ENCODE data around the gene SLAMF1.
"Not testable (repeated sequence)": the region's sequence is repeated elsewhere in the genome, so short reads cannot be mapped to it uniquely, and the experiment has no call there.

The SLAMF1 gene

GRCh38 chr1:160631983-160632625 is 14.7 kb downstream of the SLAMF1 start:
- H3K27ac ChIP-seq, result no peak overlapping the region
- TF ChIP-seq CTCF (conservative IDR thresholded peaks at IDR 0.05), result no peak
- no peak for TF ChIP-seq ZFX (IDR thresholded peaks at IDR 0.05)

GRCh38 chr1:160630523-160631451 is 16.1 kb downstream of the SLAMF1 start:
- TF ChIP-seq CTCF (conservative IDR thresholded peaks at IDR 0.05), result no peak
- no peak for TF ChIP-seq ZFX (IDR thresholded peaks at IDR 0.05)

GRCh38 chr1:160629286-160630210 is 17.3 kb downstream of the SLAMF1 start:
- no peak overlapping the region for H3K27ac ChIP-seq
- TF ChIP-seq ZFX (IDR thresholded peaks at IDR 0.05) (no peak), CTCF (conservative IDR thresholded peaks at IDR 0.05) (no peak)

More at GRCh38 chr1:160630523-160631451, 16.1 kb downstream of the SLAMF1 start:
- no peak overlapping the region for H3K27ac ChIP-seq

GRCh38 chr1:160628799-160629263 is 18.0 kb downstream of the SLAMF1 start:
- H3K27ac ChIP-seq, result no peak overlapping the region
- TF ChIP-seq ZFX (IDR thresholded peaks at IDR 0.05) (no peak), CTCF (conservative IDR thresholded peaks at IDR 0.05) (no peak)

GRCh38 chr1:160627677-160628289 is 19.1 kb downstream of the SLAMF1 start:
- H3K27ac ChIP-seq, result not testable (repeated sequence)

GRCh38 chr1:160626509-160627342 is 20.1 kb downstream of the SLAMF1 start:
- no peak overlapping the region for H3K27ac ChIP-seq
- TF ChIP-seq ZFX (IDR thresholded peaks at IDR 0.05), result no peak
- no peak for TF ChIP-seq CTCF (conservative IDR thresholded peaks at IDR 0.05)

All from C4-2B (cell line).